Peyer's patch (tissue), 4 donors: ENCODE results near the gene ARL8A. TPM values are rescaled to one million over a fixed set of nuclear protein-coding genes. Genes with fewer than 3 reads are reported as not detected.
A peak's percentile ranks its signal among the peaks of the same experiment; 100 is the strongest.
"Not testable (repeated sequence)": the region's sequence is repeated elsewhere in the genome, so short reads cannot be mapped to it uniquely, and the experiment has no call there.

Experiments
- DNase-seq, 3 donors: peaks; one replicate each; pipeline ENCODE4 v3.0.0-alpha.2; 2017 to 2019
- H3K27ac ChIP-seq, 4 donors: fragments of 200-600 bp; sonication (generic); one replicate each; pipeline ENCODE4 v1.5.1; 2016 to 2019
- H3K27me3 ChIP-seq, 2 donors: fragments of 200-600 bp; sonication (generic); one replicate each; pipeline ENCODE4 v1.5.1; 2019
- H3K36me3 ChIP-seq, 3 donors: fragments of 200-600 bp; sonication (generic); one replicate each; pipeline ENCODE4 v1.5.1; 2016 to 2019
- H3K4me1 ChIP-seq, 4 donors: fragments of 200-600 bp; sonication (generic); one replicate each; pipeline ENCODE4 v1.5.1; 2016 to 2019
- H3K4me3 ChIP-seq, 4 donors: fragments of 200-600 bp; sonication (generic); 1 replicate in 3 of 4; 2 replicates in 1 of 4; pipeline ENCODE4 v1.5.1; 2016 to 2019; ENCODE audit warnings: mild to moderate bottlenecking in 1 of 4
- H3K9me3 ChIP-seq, 4 donors: fragments of 200-600 bp; sonication (generic); one replicate each; pipeline ENCODE4 v1.5.1; 2016 to 2019; ENCODE audit warnings: mild to moderate bottlenecking in 1 of 4
- POLR2A ChIP-seq, 2 donors: fragments of 450-650 bp; IDR thresholded peaks; one replicate each; pipeline ENCODE4 v1.5.1; 2017; ENCODE audit warnings: antibody characterized with exemption in 2 of 2, mild to moderate bottlenecking in 2 of 2, moderate library complexity in 2 of 2
- total RNA-seq, 4 donors: library from RNA; depleted of rRNA; stranded (reverse); fragments of >200 nt; gene quantifications; one replicate each; pipeline ENCODE4 v1.1.0, GENCODE V29; 2016
- TF ChIP-seq, protein P1 (sequence below), 6 experiments: fragments of 450-650 bp in 4 of 6; fragments of 200-600 bp in 2 of 6; sonication (generic) in 1 of 6; IDR thresholded peaks; one replicate each; pipeline ENCODE4 v1.5.1; 2017 to 2019; ENCODE audit warnings: antibody characterized with exemption in 6 of 6, mild to moderate bottlenecking in 3 of 6, moderate library complexity in 1 of 6

ARL8A gene
- total RNA-seq, 4 donors from 2014 or later = 25.7 to 37.1 (median 36.0) TPM

GRCh38 chr1:202148391-202148790 is 3.9 kb upstream of the ARL8A start:
- TF ChIP-seq POLR2A (IDR thresholded peaks at IDR 0.05) = no peak
- TF ChIP-seq, protein P1, sequence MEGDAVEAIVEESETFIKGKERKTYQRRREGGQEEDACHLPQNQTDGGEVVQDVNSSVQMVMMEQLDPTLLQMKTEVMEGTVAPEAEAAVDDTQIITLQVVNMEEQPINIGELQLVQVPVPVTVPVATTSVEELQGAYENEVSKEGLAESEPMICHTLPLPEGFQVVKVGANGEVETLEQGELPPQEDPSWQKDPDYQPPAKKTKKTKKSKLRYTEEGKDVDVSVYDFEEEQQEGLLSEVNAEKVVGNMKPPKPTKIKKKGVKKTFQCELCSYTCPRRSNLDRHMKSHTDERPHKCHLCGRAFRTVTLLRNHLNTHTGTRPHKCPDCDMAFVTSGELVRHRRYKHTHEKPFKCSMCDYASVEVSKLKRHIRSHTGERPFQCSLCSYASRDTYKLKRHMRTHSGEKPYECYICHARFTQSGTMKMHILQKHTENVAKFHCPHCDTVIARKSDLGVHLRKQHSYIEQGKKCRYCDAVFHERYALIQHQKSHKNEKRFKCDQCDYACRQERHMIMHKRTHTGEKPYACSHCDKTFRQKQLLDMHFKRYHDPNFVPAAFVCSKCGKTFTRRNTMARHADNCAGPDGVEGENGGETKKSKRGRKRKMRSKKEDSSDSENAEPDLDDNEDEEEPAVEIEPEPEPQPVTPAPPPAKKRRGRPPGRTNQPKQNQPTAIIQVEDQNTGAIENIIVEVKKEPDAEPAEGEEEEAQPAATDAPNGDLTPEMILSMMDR (IDR thresholded peaks at IDR 0.05) = no peak
- H3K36me3 ChIP-seq = no peaks in the 10 kb centered on the region
- H3K4me1 ChIP-seq = peaks cover 0 to 5% (median 2%) of the 10 kb centered on the region in 4 donors
- H3K27me3 ChIP-seq = no peaks in the 10 kb centered on the region
- no peak overlapping the region for H3K27ac ChIP-seq
- no peak overlapping the region for H3K4me3 ChIP-seq
- DNase-seq = no peak
- no peaks in the 10 kb centered on the region for H3K9me3 ChIP-seq

- H3K36me3 ChIP-seq = no peaks in the 10 kb centered on the region
- no peak overlapping the region for H3K27ac ChIP-seq
- TF ChIP-seq, protein P1 (IDR thresholded peaks at IDR 0.05) = no peak
- DNase-seq = no peak
- H3K27me3 ChIP-seq = no peaks in the 10 kb centered on the region
- no peak overlapping the region for H3K4me3 ChIP-seq
- no peaks in the 10 kb centered on the region for H3K9me3 ChIP-seq
- H3K4me1 ChIP-seq = peaks cover 0 to 14% (median 10%) of the 10 kb centered on the region in 4 donors
These were observed 2.5 kb upstream of the ARL8A start for GRCh38 chr1:202146993-202147392.

DNA sequence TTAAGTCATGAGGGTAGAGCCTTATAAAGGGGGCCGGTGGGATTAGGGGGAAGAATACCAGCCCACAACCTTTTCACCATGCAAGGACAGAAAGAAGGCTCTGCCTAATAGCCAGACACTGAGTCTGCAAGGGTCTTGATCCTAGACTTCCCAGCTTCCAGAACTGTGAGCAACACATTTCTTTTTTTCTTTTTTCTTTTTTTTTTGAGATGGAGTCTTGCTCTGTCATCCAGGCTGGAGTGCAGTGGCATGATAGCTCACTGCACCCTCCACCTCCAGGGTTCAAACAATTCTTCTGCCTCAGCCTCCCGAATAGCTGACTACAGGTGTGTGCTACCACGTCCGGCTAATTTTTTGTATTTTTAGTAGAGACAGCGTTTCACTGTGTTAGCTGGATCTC is 1.7 kb upstream of the ARL8A start:
- TF ChIP-seq, protein P1 (IDR thresholded peaks at IDR 0.05) = no peak
- DNase-seq = no peak
- H3K27me3 ChIP-seq = no peaks in the 10 kb centered on the region
- no peaks in the 10 kb centered on the region for H3K9me3 ChIP-seq
- no peak overlapping the region for H3K27ac ChIP-seq
- H3K4me1 ChIP-seq = peaks cover 0 to 14% (median 10%) of the 10 kb centered on the region in 4 donors
- H3K4me3 ChIP-seq = no peak overlapping the region
- H3K36me3 ChIP-seq = no peaks in the 10 kb centered on the region

- not testable (repeated sequence) for DNase-seq, H3K4me3 ChIP-seq, H3K36me3 ChIP-seq, H3K9me3 ChIP-seq, H3K27me3 ChIP-seq
- H3K27ac ChIP-seq = peak overlapping the region in 1 of 4 donors; percentile 89
- H3K4me1 ChIP-seq = peaks cover 0 to 19% (median 10%) of the 10 kb centered on the region in 4 donors
These were observed 1.2 kb upstream of the ARL8A start for GRCh38 chr1:202145744-202146140.

DNA sequence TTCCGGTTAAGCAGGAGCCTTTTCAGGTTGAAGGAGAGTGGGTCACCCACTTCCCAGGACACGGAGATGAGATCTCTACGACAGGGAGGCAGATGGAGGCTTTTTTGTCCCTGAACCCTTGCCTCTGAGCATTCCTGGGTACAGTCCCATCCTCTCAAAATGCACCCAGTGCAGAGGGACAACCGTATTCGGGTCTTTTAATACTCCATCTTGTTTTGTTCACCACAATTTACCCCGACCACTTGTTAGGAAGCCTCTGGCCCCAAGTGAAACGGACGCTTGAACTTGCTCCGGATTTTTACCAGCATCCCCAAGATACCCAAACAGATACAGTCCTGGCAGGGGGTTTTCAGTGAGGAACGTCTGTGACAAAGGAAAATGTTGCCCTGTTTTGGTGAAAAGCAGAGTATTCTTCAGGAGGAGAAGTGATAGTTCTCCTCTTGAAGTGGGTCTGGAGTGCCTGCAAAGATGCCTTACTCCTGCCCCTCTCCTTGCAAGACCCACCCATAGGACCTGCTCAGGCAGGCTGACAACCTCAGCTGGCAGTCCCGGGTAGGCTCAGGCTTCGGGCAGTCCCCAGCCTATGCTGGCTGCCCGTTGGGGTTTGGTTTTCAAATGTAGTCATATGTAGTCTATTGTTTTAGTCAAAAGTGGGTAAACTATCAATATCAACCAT is 669 bp upstream of the ARL8A start:
- peaks cover 0 to 19% (median 10%) of the 10 kb centered on the region in 4 donors for H3K4me1 ChIP-seq
- H3K36me3 ChIP-seq = no peaks in the 10 kb centered on the region
- TF ChIP-seq, protein P1 (IDR thresholded peaks at IDR 0.05) = no peak
- TF ChIP-seq POLR2A (IDR thresholded peaks at IDR 0.05) = no peak
- H3K4me3 ChIP-seq = peak overlapping the region; percentile 95 to 100 (median 96)
- H3K27ac ChIP-seq = peak overlapping the region; percentile 87 to 96 (median 88)
- no peaks in the 10 kb centered on the region for H3K27me3 ChIP-seq
- DNase-seq = peak in 1 of 3 donors; percentile 20
- H3K9me3 ChIP-seq = no peaks in the 10 kb centered on the region

DNA sequence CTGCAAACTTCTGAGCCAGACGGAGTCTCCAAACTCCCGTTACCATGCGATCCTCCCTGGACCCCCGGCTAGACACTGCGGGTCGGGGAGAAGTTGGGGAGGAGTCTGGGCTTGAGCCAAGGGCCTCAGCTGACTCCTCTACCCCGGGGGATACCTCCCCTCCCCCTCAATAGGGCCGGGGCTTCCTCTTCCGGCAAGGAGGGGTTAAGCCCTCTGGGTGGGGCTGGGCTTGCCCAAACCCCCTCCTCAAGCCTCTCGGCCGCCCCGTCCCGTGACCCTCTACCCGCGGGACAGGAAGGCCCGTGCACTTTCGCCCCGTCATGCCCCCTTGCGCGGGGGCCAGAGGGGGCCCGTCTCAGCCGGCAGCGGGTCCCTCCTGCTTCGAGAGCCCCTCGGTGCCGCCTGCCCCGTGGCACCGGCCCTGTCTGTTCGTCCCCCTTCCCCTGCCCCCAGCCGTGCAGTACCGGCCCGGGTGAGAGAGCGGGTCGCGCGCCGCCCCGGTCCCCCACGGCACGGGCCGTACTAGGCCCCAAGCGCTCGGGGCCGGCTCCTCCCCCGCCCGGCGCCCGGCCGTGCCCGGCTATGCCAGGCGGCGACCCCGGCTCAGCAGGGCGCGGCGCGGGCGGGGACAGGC is 652 bp downstream of the ARL8A start:
- Histone ChIP-seq H3K4me1 (peaks cover 0 to 19% (median 10%) of the 10 kb centered on the region in 4 donors), H3K4me3 (peak overlapping the region; percentile 95 to 100 (median 96)), H3K9me3 (no peaks in the 10 kb centered on the region), H3K27me3 (no peaks in the 10 kb centered on the region), H3K27ac (peak overlapping the region; percentile 87 to 96 (median 88)), H3K36me3 (no peaks in the 10 kb centered on the region)
- TF ChIP-seq POLR2A (IDR thresholded peaks at IDR 0.05) = no peak
- TF ChIP-seq, protein P1 (IDR thresholded peaks at IDR 0.05) = no peak
- peak in 1 of 3 donors; percentile 30 for DNase-seq
